T-helper 17 cell (primary cell): Measurements from ENCODE around the gene ABHD8. TPM values are rescaled to one million over a fixed set of nuclear protein-coding genes. Genes with fewer than 3 reads are reported as not detected.

Experiments
- ATAC-seq: fragments of 150-1000 bp; cut with Tn5 transposase; 2 replicates; pipeline ENCODE4 v1.10.0; 2021; ENCODE audit warnings: mild to moderate bottlenecking, moderate library complexity
- DNase-seq, 3 donors: peaks; one replicate each; pipeline versions ENCODE4 v3.0.0 to v3.0.0-alpha.2; 2020 to 2021
- H3K9me3 ChIP-seq: one replicate; pipeline ENCODE4 v1.7.0; 2013; ENCODE audit warnings: low read length, mild to moderate bottlenecking; ENCODE audit not compliant: control insufficient read depth, poor library complexity, severe bottlenecking
- H3K27ac Mint-ChIP-seq: one replicate; pipeline ENCODE4 v1.8.0; 2022; ENCODE audit warnings: mild to moderate bottlenecking, moderate library complexity, mixed read lengths
- H3K27me3 Mint-ChIP-seq: one replicate; pipeline ENCODE4 v1.8.0; 2022; ENCODE audit warnings: mixed read lengths
- H3K36me3 Mint-ChIP-seq: one replicate; pipeline ENCODE4 v1.8.0; 2022; ENCODE audit warnings: low read depth, mixed read lengths
- H3K4me1 Mint-ChIP-seq: one replicate; pipeline ENCODE4 v1.8.0; 2022; ENCODE audit warnings: mild to moderate bottlenecking, mixed read lengths
- H3K4me3 Mint-ChIP-seq: one replicate; pipeline ENCODE4 v1.8.0; 2022; ENCODE audit warnings: mild to moderate bottlenecking, moderate library complexity, mixed read lengths
- total RNA-seq, 4 donors: library from RNA in 2 of 4; stranded (reverse) in 2 of 4; gene quantifications; one replicate each; pipeline ENCODE4 v1.2.3 and lab custom pipeline; 2022 to 2026

The ABHD8 gene
- total RNA-seq, 2 donors from 2014 or later, result 5.0 to 7.1 TPM

DNA sequence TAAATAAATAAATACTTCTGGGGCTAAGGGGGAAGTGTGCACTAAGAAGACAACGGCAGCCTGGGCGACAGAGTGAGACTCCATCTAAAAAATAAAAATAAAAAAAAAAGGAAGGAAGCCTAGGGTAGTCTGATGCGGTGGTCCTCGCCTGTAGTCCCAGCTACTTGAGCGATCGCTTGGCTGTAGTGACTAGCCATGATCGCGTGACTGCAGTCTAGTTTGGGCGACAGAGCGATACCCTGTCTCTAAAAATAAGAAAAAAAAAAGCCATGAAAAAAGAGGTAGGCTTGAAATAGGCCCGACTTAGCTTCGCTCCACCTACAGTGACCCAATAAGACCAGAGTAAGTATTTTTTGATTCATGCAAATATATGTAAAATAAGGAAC, 36.6 kb downstream of the ABHD8 start:
- Mint-ChIP-seq H3K4me3 (peak overlapping the region; percentile 84), H3K27me3 (no peaks in the 10 kb centered on the region), H3K4me1 (peaks cover 9% of the 10 kb centered on the region), H3K27ac (peak overlapping the region; percentile 93), H3K36me3 (peaks cover 2% of the 10 kb centered on the region)
- H3K9me3 ChIP-seq, result no peaks in the 10 kb centered on the region
- no peak for DNase-seq
- no peak for ATAC-seq

DNA sequence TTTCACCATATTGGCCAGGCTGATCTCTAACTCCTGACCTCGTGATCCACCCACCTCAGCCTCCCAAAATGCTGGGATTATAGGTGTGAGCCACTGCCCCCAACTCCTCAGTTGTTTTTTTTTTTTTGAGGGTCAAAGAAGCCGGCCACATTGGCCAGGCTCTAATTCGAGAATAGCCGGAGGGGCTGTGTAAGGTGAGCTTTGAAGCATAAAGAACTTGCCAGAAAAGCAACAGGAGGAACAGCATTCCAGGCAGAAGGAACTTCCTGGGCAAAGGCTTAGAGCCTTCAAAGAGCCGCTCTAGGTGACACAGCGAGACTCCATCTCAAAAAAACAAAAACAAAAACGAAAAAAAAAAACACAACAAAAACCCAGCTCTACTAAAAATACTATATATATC, 37.2 kb downstream of the ABHD8 start:
- Mint-ChIP-seq H3K4me3 (no peak overlapping the region), H3K36me3 (peaks cover 2% of the 10 kb centered on the region), H3K27ac (no peak overlapping the region), H3K27me3 (no peaks in the 10 kb centered on the region), H3K4me1 (peaks cover 10% of the 10 kb centered on the region)
- H3K9me3 ChIP-seq, result no peaks in the 10 kb centered on the region
- ATAC-seq, result no peak
- DNase-seq, result no peak

DNA sequence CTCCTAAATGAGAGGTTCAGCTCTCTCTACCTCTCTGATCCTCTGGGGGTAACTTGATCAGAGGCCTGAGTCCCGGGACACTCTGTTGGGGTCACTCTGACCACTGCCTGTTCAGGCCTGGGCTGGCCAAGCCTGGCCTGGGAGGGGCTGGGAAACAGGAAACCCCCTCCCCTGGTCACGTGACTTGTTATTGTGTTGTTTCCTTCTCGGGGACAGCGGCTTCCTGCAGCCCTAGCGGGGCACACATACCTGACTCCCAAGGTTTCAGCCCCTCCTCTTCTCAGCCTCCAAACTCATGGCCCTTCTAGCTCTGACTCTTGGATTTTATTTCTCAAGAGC, 38.6 kb downstream of the ABHD8 start, which contains the start of gene USHBP1:
Gene USHBP1 (minus strand): TSS at position 105 of the 339 bp plus-strand sequence. CDS start 446 bp downstream, outside the sequence.
- Mint-ChIP-seq H3K4me1 (peaks cover 15% of the 10 kb centered on the region), H3K36me3 (peaks cover 2% of the 10 kb centered on the region), H3K4me3 (peak within 1 kb of the TSS; percentile 53), H3K27ac (peak within 1 kb of the TSS; percentile 41), H3K27me3 (no peaks in the 10 kb centered on the region)
- no peaks in the 10 kb centered on the region for H3K9me3 ChIP-seq
- no peak for DNase-seq
- ATAC-seq, result no peak

DNA sequence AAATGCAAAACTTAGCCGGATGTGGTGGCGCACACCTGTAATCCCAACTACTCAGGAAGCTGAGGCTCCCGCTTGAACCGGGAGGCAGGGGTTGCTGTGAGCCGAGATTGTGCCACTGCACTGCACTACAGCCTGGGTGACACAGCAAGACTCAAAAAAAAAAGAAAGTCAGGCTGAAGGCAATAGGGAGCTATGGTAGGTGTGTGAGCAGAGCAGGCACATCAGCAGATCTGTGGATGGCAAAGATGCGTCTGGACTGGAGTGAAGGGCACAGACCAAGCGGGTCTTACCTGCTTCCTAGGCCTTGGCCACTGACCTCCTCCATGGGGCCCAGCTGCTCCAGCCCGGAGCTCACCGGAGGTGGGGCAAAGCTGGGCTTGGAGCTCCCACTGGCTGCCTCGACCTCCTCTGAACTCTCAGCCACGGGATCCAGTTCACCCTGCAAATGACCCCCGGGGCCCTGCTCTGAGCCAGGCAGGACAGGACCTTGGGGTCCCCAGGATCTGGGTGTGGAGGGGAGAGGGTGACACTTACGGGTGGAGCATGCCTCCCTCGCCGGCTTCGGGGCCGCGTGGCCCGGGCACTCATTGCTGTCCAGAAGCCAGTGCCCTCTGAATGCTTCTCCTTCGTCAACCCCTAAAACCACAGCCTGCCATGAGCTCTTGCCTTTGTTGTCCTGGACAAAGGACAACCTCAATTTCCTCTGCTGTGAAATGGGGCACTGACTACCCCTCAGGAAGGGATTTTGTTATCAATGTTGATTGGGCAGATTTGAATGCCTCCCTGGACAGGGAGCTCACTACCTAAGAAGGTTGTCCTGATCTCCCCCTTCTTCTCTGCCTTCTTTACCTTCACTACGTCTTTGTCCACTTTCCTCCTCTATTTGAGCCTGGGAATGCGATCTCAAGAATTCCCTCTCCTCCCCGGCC, 39.2 kb downstream of the ABHD8 start:
- no peak for ATAC-seq
- no peaks in the 10 kb centered on the region for H3K9me3 ChIP-seq
- H3K36me3 Mint-ChIP-seq, result peaks cover 2% of the 10 kb centered on the region
- no peak for DNase-seq
- peaks cover 15% of the 10 kb centered on the region for H3K4me1 Mint-ChIP-seq
- H3K27ac Mint-ChIP-seq, result peak overlapping the region; percentile 41
- peak overlapping the region; percentile 53 for H3K4me3 Mint-ChIP-seq
- no peaks in the 10 kb centered on the region for H3K27me3 Mint-ChIP-seq

DNA sequence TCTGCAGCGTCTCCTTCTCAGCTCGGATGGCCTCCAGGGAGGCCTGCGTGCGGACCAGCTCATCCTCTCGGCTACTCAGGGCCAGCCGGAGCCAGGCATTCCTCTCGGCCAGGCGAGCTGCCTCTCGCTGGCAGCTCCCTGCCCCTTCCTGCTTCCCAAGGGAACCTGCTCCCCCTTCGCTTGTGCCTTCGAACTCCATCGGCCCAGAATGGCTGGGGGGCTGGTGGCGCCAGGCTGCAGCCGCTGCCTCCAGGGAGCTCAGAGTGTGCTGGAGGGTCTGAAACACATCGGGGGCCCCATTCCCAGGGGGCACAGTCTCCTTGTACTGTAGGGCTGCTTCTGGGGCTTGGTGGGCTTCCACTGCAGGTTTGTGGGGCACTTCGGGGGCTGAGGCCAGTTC, 40.7 kb downstream of the ABHD8 start:
- no peaks in the 10 kb centered on the region for H3K9me3 ChIP-seq
- H3K27me3 Mint-ChIP-seq, result no peaks in the 10 kb centered on the region
- ATAC-seq (no peak), DNase-seq (no peak)
- H3K27ac Mint-ChIP-seq, result no peak overlapping the region
- H3K4me1 Mint-ChIP-seq, result peaks cover 15% of the 10 kb centered on the region
- no peak overlapping the region for H3K4me3 Mint-ChIP-seq
- H3K36me3 Mint-ChIP-seq, result peaks cover 2% of the 10 kb centered on the region

DNA sequence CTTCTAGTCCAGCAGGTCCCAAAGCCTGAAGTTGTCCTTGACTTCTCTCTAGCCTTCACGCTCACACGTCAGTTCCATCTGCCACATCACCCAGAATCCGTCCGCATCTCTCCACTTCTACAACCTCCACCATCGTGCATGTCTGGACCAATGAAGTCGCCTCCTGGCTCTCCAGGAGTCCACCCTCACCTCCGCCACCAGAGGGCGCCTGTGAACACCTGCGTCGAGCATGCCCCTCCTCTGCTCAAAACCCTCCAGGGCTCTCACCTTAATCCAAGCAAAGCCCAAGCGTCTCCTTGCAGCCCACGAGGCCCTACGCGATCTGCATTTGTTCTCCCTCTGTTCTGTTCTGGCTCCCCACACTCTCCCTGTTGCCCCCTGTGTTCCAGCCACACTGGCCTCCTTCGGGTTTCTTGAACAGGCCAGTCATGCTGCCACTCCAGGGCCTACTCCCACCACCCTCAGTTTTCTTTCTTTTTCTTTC, 42.3 kb downstream of the ABHD8 start:
- ATAC-seq (peak; percentile 100), DNase-seq (peak; percentile 76 to 90 (median 84))
- no peaks in the 10 kb centered on the region for H3K9me3 ChIP-seq
- H3K4me1 Mint-ChIP-seq, result peaks cover 9% of the 10 kb centered on the region
- H3K27me3 Mint-ChIP-seq, result no peaks in the 10 kb centered on the region
- H3K4me3 Mint-ChIP-seq, result peak overlapping the region; percentile 46
- H3K27ac Mint-ChIP-seq, result peak overlapping the region; percentile 67
- peaks cover 2% of the 10 kb centered on the region for H3K36me3 Mint-ChIP-seq

DNA sequence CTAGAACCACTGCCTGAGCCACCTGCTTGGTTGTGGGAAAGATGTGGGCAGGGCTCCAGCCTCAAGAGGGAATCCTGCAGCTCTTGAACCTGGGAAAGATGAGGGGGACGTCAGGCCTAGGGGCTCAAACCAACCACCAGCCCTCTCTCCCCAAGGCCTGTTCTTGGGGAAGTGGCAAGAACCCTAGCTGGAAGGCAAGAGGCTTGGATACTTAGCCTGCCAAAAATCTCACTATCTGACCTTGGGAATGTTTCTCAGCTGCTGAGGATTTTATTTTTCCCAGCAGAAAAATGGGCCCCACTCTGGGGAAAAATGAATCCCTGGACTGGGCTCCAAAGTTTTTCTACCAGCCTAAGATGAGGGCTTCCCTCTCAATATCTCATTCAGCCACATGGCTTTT, 43.3 kb downstream of the ABHD8 start:
- Mint-ChIP-seq H3K4me1 (peaks cover 9% of the 10 kb centered on the region), H3K27me3 (no peaks in the 10 kb centered on the region), H3K36me3 (peaks cover 2% of the 10 kb centered on the region), H3K27ac (no peak overlapping the region), H3K4me3 (no peak overlapping the region)
- no peaks in the 10 kb centered on the region for H3K9me3 ChIP-seq
- no peak for ATAC-seq
- DNase-seq, result no peak

DNA sequence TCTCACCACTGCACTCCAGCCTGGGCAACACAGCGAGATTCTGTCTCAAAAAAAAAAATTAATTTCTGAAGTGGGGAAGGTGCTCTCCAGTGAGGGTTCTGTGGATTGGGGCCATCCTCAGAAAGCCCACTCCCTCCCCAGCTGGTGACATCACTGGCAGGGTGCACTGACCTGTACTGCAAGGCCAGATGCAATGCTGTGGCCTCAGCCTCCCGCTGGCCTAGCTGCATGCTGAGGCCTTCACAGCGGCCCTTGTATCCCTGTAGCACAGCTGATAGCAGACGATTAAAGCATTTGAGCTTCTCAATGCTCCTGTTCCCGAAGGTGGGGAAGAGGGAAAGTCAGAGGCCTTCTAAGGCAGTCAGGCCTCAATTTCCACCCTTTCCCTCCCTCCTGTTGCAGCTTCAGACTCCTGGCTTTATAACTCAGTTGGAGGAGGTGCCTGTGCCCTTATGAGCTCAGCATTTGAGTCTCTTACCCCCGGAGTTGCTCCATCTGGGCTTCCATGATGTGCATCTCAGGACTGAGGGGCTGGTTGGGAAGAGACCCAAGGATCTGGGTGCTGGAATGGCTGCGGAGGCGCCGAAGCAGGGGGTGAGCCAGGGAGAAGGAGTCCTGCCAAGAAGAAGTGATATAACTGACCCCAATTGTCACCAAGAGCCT, 44.0 kb downstream of the ABHD8 start:
- Mint-ChIP-seq H3K27me3 (no peaks in the 10 kb centered on the region), H3K4me3 (no peak overlapping the region), H3K36me3 (peaks cover 2% of the 10 kb centered on the region), H3K27ac (no peak overlapping the region), H3K4me1 (peaks cover 9% of the 10 kb centered on the region)
- ATAC-seq (no peak), DNase-seq (no peak)
- no peaks in the 10 kb centered on the region for H3K9me3 ChIP-seq

DNA sequence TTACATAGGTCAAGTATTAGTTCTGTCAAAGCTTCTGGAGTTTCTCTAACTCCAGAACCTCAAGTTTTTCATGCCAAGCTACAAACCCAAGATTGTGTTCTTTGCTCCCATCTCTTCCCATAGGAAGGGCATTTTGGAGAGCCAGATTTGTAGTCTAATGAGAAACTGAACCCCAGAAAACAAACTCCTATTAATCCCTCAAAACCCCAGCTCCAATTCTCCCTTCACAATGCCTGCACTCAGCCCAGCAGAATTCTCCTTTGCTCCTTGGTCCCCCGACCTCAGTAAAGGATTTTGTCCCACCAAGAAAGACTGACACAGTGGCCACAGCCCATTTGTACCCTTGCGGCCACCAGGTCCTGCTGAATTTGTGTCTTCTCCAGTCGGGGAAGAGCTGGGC, 47.1 kb downstream of the ABHD8 start:
- no peak overlapping the region for H3K27ac Mint-ChIP-seq

DNA sequence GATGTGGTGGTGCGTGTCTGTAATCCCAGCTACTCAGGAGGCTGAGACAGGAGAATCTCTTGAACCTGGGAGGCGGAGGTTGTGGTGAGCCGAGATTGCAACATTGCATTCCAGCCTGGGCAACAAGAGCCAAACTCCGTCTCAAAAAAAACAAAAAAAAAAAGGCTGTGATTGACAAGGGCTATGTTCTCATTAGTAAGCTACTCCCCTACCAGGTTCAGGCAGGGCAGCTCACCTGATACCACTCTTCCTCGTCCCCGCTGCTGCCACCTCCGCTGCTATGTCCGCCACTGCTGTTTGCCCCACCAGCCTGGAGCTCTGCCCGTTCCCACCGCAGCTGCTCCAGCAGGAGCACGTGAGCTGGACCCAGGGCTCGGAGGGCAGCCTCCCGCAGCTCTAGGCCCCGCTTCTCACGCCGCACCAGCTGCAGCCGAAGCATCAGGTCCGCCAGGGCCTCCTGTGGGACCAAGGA, 48.0 kb downstream of the ABHD8 start:
- no peaks in the 10 kb centered on the region for H3K27me3 Mint-ChIP-seq
- no peaks in the 10 kb centered on the region for H3K36me3 Mint-ChIP-seq

More for the DNA sequence above, 47.1 kb downstream of the ABHD8 start:
- Mint-ChIP-seq H3K4me3 (no peak overlapping the region), H3K36me3 (peaks cover 2% of the 10 kb centered on the region), H3K4me1 (peaks cover 6% of the 10 kb centered on the region), H3K27me3 (no peaks in the 10 kb centered on the region)
- ATAC-seq (no peak), DNase-seq (no peak)
- H3K9me3 ChIP-seq, result no peaks in the 10 kb centered on the region

DNA sequence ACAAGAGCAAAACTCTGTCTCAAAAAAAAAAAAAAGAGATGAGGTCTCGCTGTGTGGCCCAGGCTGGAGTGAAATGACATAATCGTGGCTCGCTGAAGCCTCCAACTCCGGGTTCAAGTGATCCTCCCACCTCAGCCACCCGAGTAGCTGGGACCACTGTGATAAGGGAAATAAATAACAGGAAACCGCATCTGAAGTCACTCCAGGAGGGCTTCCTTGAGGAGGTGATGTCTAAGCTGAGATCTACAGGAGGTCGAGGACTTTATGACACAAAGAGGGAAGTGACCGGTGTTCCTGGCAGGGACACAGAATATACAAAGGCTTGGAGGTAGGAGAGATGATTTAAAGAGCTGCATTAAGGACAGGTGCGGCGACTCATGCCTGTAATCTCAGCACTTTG, 48.6 kb downstream of the ABHD8 start:
- no peaks in the 10 kb centered on the region for H3K9me3 ChIP-seq
- DNase-seq (no peak), ATAC-seq (no peak)
- Mint-ChIP-seq H3K4me3 (no peak overlapping the region), H3K4me1 (no peaks in the 10 kb centered on the region), H3K36me3 (no peaks in the 10 kb centered on the region), H3K27ac (no peak overlapping the region), H3K27me3 (no peaks in the 10 kb centered on the region)

More for the DNA sequence above, 48.0 kb downstream of the ABHD8 start:
- Mint-ChIP-seq H3K27ac (no peak overlapping the region), H3K4me1 (no peaks in the 10 kb centered on the region), H3K4me3 (no peak overlapping the region)
- no peak for ATAC-seq
- no peaks in the 10 kb centered on the region for H3K9me3 ChIP-seq
- no peak for DNase-seq

DNA sequence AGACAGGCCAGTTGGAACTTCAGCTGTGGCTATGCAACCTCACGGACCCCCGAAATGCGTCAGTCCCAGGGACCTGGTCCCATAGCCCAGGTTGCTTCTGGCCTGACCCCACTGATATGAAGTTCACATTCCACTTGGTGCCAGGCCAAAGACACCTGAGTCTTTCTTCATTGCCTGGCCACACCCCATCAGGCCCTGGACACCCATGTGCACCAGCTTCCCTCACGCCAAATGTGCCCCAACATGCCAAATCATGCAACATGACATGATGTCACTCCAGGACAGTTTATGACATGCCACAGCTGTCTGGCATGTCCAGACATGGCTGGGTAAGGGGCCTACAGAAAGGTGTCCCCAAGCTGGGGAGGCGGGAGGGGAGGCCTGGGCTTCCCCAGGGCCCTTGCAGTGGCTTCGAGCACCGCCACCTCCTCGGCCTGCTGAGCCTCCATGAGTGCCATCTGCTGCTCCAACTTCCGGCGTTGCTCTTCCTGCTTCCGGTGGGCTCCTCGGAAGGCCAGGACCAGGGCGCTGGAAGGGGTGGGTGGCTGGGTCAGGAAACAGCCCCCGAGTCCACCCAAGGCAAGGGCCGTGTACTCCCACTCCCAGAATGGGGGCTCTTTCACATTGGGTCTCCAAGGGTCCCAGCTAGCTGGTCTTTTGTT, 53.2 kb downstream of the ABHD8 start:
- no peaks in the 10 kb centered on the region for H3K9me3 ChIP-seq
- Mint-ChIP-seq H3K4me3 (no peak overlapping the region), H3K36me3 (no peaks in the 10 kb centered on the region), H3K4me1 (peaks cover 11% of the 10 kb centered on the region), H3K27me3 (no peaks in the 10 kb centered on the region), H3K27ac (no peak overlapping the region)
- ATAC-seq, result no peak
- no peak for DNase-seq
